HG03095 (cell line): ENCODE measurements around the gene DUSP21.
"Not testable (repeated sequence)": the region's sequence is repeated elsewhere in the genome, so short reads cannot be mapped to it uniquely, and the experiment has no call there.

Experiments used
- ATAC-seq: cut with Tn5 transposase; IDR thresholded peaks from one replicate; pipeline ENCODE4 v1.9.1; 2021; ENCODE audit warnings: moderate library complexity; ENCODE audit not compliant: unreplicated experiment

Gene DUSP21

GRCh38 chrX:44875185-44875489 lies 31.3 kb downstream of the DUSP21 start:
- no peak for ATAC-seq

GRCh38 chrX:44876086-44876485 lies 32.3 kb downstream of the DUSP21 start:
- no peak for ATAC-seq

DNA sequence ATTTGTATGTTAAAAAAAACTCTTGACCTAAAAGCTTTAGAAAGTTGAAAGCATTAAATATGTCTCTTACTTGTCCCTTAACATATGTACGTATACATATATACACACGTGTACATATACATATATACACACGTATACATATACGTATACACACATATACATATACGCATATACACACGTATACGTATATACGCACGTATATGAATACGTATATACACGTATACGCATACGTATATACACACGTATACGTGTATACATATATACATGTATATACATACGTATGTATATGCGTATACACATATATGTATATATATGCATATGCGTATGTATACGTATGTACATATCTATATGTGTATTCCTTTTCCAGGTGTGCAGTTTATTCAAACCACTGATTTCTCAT lies 32.9 kb downstream of the DUSP21 start:
- no peak for ATAC-seq

- no peak for ATAC-seq
Measured at GRCh38 chrX:44878780-44879179, 35.0 kb downstream of the DUSP21 start.

DNA sequence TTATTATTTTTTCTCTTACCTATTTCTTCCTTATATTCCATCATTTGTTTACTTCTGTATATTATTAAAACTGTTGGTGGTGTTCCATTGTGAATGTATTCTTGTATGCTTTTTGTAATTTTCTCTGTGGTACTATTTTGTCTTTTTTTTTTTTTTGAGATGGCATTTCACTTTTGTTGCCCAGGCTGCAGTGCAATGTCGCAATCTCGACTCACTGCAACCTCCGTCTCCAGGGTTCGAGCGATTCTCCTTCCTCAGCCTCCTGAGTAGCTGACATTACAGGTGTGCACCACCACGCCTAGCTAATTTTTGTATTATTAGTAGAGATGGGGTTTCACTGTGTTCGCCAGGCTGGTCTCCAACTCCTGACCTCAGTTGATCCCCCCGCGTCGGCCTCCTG lies 37.7 kb downstream of the DUSP21 start:
- no peak for ATAC-seq

DNA sequence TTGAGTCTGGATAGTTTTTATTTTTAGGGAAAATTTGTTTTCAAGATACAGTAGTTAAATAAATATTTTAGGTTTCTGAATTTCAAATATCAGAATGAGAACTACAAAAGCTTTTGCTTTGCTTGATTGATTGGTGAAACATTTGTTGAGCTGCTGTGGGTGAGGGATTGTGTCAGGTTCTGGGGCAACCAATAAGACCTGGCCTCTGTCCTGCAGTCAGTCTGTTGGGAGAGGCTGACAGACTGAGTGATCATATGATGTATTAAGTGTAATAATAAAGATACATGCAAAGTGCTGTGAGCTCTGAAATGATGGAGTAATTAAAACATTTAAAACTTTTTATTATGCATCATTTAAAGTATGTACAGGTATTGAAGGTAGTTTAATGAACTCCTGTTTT lies 38.8 kb downstream of the DUSP21 start:
- ATAC-seq = no peak

DNA sequence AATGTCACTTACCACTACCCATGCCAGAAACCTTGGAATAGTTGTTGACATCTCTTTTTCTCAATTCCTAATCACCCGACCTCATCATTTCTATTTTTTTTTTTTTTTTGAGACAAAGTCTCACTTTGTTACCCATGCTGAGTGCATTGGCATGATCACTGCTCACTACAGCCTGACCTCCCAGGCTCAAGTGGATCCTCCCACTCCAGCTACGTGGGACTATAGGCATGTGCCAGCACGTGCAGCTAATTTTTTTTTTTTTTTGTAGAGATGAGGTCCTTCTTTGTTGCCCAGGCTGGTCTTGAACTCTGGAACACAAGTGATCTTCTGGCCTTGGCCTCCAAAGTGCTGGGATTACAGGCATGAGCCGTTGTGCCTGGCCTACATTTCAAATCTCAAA lies 41.1 kb downstream of the DUSP21 start:
- ATAC-seq = no peak

DNA sequence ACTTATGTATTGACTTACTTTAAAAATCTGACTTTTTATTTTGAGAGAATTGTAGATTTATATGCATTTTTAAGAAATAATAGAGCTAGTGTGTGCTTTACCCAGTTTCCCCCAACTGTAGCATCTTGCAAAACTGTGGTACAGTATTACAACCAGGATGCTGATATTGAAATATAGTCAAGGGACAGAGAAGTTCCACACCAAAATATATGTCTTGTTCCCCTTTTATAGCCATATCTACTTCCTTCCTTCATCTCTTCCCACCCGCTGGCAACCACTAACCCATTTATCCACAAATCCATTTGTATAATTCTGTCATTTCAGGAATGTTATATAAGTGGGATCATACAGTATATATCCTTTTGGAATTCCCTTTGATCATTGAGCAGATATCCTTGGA lies 46.0 kb downstream of the DUSP21 start:
- ATAC-seq = no peak

DNA sequence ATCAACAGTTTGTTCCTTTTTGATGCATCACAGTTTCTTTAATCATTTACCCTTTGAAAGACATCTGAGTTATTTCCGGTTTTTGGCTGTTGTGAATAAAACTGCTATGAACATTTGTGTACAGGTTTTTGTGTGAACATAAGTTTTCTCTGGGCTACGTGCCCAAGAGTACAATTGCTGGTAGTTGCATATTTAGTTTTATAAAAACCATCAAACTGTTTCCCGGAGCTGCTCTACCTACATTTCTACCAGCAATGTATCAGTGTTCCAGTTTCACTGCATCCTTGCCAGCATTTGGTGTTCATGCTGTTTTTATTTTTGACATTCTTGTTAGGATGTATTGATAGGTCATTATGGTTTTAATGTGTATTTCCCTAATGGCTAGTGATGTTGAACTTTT lies 46.4 kb downstream of the DUSP21 start:
- no peak for ATAC-seq

DNA sequence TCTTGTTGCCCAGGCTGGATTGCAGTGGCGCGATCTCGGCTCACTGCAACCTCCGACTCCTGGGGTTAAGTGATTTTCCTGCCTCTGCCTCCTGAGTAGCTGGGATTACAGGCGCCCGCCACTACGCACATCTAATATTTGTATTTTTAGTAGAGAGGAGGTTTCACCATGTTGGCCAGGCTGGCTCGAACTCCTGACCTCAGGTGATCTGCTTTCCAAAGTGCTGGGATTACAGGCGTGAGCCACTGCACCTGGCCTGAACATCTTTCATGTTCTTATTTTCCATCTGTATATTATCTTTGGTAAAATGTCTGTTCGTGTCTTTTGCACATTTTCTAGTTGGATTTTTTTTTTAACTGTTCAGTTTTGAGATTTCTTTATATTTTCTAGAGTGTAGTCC lies 46.9 kb downstream of the DUSP21 start:
- ATAC-seq = not testable (repeated sequence)

DNA sequence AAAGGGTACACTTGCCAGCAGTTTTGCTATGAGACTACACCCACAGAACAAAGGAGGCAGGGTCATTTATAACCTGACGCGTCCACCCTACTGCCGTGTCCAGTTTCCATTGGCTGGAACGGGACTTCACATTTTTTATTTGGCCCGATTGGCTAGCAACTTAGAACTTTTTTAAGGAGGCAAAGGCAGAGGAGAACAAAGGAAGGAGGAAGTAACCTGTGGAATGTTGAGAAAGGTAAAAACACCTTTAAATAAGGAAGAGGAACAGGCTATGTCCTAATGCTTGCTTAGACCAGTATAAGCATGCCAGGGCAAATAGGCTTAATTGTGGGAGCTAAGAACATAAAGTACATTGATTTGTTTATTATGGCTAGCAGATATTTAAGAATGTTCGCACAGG lies 47.8 kb downstream of the DUSP21 start:
- no peak for ATAC-seq
